CD4-positive, alpha-beta memory T cell (primary cell): ENCODE data around the gene EPN3. TPM values are rescaled to one million over a fixed set of nuclear protein-coding genes. Genes with fewer than 3 reads are reported as not detected.

Experiments used
- CTCF ChIA-PET: fragments of 350-600 bp; sonication (Branson Sonifier 250); formaldehyde crosslinking; loops from one replicate; lab custom pipeline; 2021; ENCODE audit warnings: inconsistent platforms; ENCODE audit not compliant: partially characterized antibody; lab: Charles Lee
- POLR2A ChIA-PET: fragments of 350-600 bp; sonication (Branson Sonifier 250); formaldehyde crosslinking; loops from one replicate; lab custom pipeline; 2021; ENCODE audit not compliant: partially characterized antibody; lab: Charles Lee
- DNase-seq, 5 donors: peaks; one replicate each; pipeline versions ENCODE4 v3.0.0 to v3.0.0-alpha.2; 2020 to 2022; ENCODE audit warnings: mixed read lengths in 1 of 5
- H3K27ac ChIP-seq: one replicate; pipeline ENCODE4 v1.7.0; 2013; ENCODE audit warnings: low read depth, low read length
- H3K27me3 ChIP-seq: 2 replicates; pipeline ENCODE4 v1.7.0; 2013; ENCODE audit warnings: mild to moderate bottlenecking, low read length, moderate library complexity; ENCODE audit not compliant: insufficient read depth
- H3K36me3 ChIP-seq: 2 replicates; pipeline ENCODE4 v1.7.0; 2013; ENCODE audit warnings: mild to moderate bottlenecking, low read length, moderate library complexity; ENCODE audit not compliant: insufficient read depth
- H3K4me1 ChIP-seq: 2 replicates; pipeline ENCODE4 v1.7.0; 2013; ENCODE audit warnings: mild to moderate bottlenecking, low read length, moderate library complexity; ENCODE audit not compliant: insufficient read depth
- H3K4me3 ChIP-seq, 2 donors: one replicate each; pipeline ENCODE4 v1.7.0; 2013; ENCODE audit warnings: low read length in 2 of 2, mild to moderate bottlenecking in 1 of 2
- H3K9me3 ChIP-seq, 2 donors: one replicate each; pipeline ENCODE4 v1.7.0; 2013; ENCODE audit warnings: low read length in 2 of 2, control low read depth in 1 of 2; ENCODE audit not compliant: control insufficient read depth in 1 of 2
- H3K27ac Mint-ChIP-seq, 7 donors: one replicate each; pipeline ENCODE4 v1.8.0; 2020 to 2021; ENCODE audit warnings: mixed read lengths in 7 of 7, mild to moderate bottlenecking in 6 of 7, inconsistent platforms in 3 of 7, moderate library complexity in 3 of 7
- H3K27me3 Mint-ChIP-seq, 2 donors: one replicate each; pipeline ENCODE4 v1.8.0; 2020 to 2021; ENCODE audit warnings: mixed read lengths in 2 of 2
- H3K36me3 Mint-ChIP-seq, 2 donors: one replicate each; pipeline ENCODE4 v1.8.0; 2020 to 2021; ENCODE audit warnings: mixed read lengths in 2 of 2, inconsistent platforms in 1 of 2, mild to moderate bottlenecking in 1 of 2
- H3K4me1 Mint-ChIP-seq, 4 donors: one replicate each; pipeline ENCODE4 v1.8.0; 2020 to 2021; ENCODE audit warnings: mixed read lengths in 4 of 4, mild to moderate bottlenecking in 1 of 4
- H3K4me3 Mint-ChIP-seq, 8 donors: one replicate each; pipeline ENCODE4 v1.8.0; 2020 to 2021; ENCODE audit warnings: mixed read lengths in 8 of 8, mild to moderate bottlenecking in 7 of 8, moderate library complexity in 6 of 8, inconsistent platforms in 3 of 8
- H3K9me3 Mint-ChIP-seq, 8 donors: one replicate each; pipeline ENCODE4 v1.8.0; 2020 to 2021; ENCODE audit warnings: mixed read lengths in 8 of 8, mild to moderate bottlenecking in 5 of 8, inconsistent platforms in 3 of 8, moderate library complexity in 1 of 8
- intact Hi-C: fragments of 100-400 bp; cut with micrococcal nuclease; formaldehyde crosslinking; loops from one replicate; pipeline ENCODE4 v1.15.1; 2023
- polyA plus RNA-seq, 2 donors: library from polyadenylated mRNA; unstranded; fragments of 300-500 nt; fragmentation: Illumina TruSeq; gene quantifications; one replicate each; pipeline ENCODE4 v1.2.3, GENCODE V29; 2021
- total RNA-seq, 2 experiments: library from RNA; stranded (reverse); gene quantifications; one replicate each; pipeline ENCODE4 v1.2.3, GENCODE V29; 2021

Gene EPN3
- total and polyA plus RNA-seq, 4 experiments from 2014 or later: not detected

DNA sequence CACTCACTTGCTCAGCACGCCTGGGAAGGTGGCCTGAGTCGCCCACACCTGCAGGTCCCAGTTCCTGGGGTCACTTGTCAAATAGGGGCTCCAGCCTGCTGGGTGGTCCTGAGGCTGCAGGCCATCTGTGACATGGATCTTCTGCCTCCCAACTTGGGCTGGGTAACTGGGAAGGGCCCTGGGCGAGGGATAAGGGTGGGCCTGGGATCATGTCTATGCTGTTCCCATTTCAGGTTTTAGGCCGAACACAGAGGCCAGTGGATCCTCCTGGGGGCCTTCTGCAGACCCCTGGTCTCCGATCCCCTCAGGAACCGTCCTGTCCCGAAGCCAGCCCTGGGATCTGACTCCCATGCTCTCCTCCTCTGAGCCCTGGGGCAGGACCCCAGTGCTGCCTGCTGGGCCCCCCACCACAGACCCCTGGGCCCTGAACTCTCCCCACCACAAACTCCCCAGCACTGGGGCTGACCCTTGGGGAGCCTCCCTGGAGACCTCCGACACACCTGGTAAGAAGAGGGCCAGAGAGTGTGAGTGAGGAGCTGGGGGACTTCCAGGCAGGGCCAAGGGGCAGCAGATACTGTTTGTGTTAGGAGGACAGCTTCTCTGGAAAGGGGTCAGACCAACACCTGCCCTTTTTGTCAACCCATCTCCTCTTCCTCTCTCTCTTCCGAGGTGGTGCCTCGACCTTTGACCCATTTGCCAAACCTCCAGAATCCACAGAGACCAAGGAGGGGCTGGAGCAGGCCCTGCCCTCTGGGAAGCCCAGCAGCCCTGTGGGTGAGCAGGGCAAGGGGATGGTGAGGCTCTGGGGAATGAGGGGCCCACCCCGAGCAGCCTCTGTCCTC lies 8.2 kb downstream of the EPN3 start:
- DNase-seq: no peak
- intact Hi-C loops: loop anchor here (5.0 kb wide), 2 partner anchors 33 to 167 kb away; partner anchors contain the start of genes ANKRD40 and MYCBPAP
- POLR2A ChIA-PET: interaction anchor here (1.0 to 1.7 kb wide), 3 partner anchors 9 to 326 kb away, joined by 4 to 8 read pairs (median 7); partner anchors contain the start of gene TOB1
- Histone ChIP-seq H3K4me1 (peaks cover 18% of the 10 kb centered on the region), H3K27ac (no peak overlapping the region), H3K27me3 (no peaks in the 10 kb centered on the region), H3K9me3 (no peaks in the 10 kb centered on the region), H3K4me3 (no peak overlapping the region), H3K36me3 (no peaks in the 10 kb centered on the region)
- CTCF ChIA-PET: interaction anchor here (1.1 to 1.4 kb wide), 3 partner anchors 21 to 312 kb away, joined by 3 read pairs; no protein-coding TSS in a partner anchor
- Mint-ChIP-seq H3K27ac (no peak overlapping the region), H3K9me3 (no peaks in the 10 kb centered on the region), H3K27me3 (peaks cover 0 to 3% of the 10 kb centered on the region in 2 donors), H3K4me1 (peaks cover 5 to 20% (median 12%) of the 10 kb centered on the region in 4 donors), H3K4me3 (peak overlapping the region in 4 of 8 donors; percentile 77 to 88 (median 86)), H3K36me3 (no peaks in the 10 kb centered on the region)

DNA sequence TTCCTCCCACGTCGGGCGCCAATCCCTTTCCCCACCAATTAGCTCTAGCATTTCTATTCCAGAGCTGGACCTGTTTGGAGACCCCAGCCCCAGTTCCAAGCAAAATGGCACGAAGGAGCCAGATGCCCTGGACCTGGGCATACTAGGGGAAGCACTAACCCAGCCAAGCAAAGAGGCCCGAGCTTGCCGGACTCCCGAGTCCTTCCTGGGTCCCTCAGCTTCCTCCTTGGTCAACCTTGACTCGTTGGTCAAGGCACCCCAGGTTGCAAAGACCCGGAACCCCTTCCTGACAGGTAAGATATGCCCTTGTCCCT lies 8.8 kb downstream of the EPN3 start:
- Histone ChIP-seq H3K27ac (peak overlapping the region; percentile 60), H3K27me3 (no peaks in the 10 kb centered on the region), H3K9me3 (no peaks in the 10 kb centered on the region), H3K36me3 (no peaks in the 10 kb centered on the region), H3K4me1 (peaks cover 18% of the 10 kb centered on the region), H3K4me3 (peak overlapping the region in 1 of 2 donors; percentile 51)
- H3K9me3 Mint-ChIP-seq: no peaks in the 10 kb centered on the region
- H3K27me3 Mint-ChIP-seq: peaks cover 0 to 3% of the 10 kb centered on the region in 2 donors
- intact Hi-C loops: loop anchor here (5.0 kb wide), 2 partner anchors 34 to 166 kb away; partner anchors contain the start of genes ANKRD40 and MYCBPAP
- ChIA-PET CTCF (interaction anchor here (1.1 to 1.4 kb wide), 4 partner anchors 20 to 311 kb away, joined by 3 to 7 read pairs (median 3); partner anchors contain the start of gene RSAD1), POLR2A (interaction anchor here (1.0 to 1.7 kb wide), 3 partner anchors 9 to 326 kb away, joined by 4 to 8 read pairs (median 7); partner anchors contain the start of gene TOB1)
- DNase-seq: no peak
- H3K4me1 Mint-ChIP-seq: peaks cover 5 to 20% (median 14%) of the 10 kb centered on the region in 4 donors
- peak overlapping the region in 1 of 7 donors; percentile 92 for H3K27ac Mint-ChIP-seq
- no peaks in the 10 kb centered on the region for H3K36me3 Mint-ChIP-seq
- H3K4me3 Mint-ChIP-seq: peak overlapping the region; percentile 62 to 88 (median 86)

DNA sequence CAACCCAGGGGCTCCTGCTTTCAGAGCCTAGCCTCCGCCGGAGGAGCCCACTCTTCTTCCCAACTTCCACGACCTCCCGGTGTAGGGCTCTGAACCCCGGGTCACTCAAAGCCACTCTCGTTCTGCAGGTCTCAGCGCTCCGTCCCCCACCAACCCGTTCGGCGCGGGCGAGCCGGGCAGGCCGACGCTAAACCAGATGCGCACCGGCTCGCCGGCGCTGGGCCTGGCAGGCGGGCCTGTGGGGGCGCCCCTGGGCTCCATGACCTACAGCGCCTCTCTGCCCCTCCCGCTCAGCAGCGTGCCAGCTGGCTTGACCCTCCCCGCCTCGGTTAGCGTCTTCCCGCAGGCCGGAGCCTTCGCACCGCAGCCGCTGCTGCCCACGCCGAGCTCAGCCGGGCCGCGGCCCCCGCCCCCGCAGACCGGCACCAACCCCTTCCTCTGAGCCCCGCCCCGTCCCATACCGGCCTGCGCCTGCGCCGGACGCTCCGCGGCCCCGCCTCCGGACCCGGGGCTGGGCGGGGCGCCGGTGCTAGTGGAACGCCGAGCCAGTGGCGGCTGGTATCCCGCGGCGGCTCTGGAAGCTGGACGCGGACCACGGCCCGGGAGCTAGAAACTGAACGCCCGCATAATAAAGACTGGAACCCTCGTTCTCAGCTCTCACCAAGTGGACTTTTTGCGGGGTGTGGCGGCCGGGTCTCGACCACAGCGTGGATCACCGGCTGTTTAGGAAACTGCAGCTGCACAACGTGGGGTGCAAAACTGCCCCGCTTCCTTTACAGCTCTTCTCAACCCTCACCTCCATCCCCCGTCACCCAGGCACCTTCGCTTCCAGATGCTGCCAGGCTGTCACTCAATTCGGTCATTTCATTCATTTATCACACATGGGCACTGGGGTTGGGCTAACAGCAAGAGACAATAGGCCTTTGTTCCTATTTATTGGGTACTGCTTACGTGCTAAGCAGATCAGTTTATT lies 9.5 kb downstream of the EPN3 start:
- no peaks in the 10 kb centered on the region for H3K36me3 Mint-ChIP-seq
- peak overlapping the region; percentile 17 to 93 (median 77) for H3K27ac Mint-ChIP-seq
- H3K4me1 Mint-ChIP-seq: peaks cover 8 to 24% (median 18%) of the 10 kb centered on the region in 4 donors
- H3K4me3 ChIP-seq: peak overlapping the region; percentile 45 to 51
- ChIA-PET CTCF (interaction anchor here (0.6 to 1.4 kb wide), 9 partner anchors 10 to 310 kb away, joined by 3 to 7 read pairs (median 3); partner anchors contain the start of gene RSAD1), POLR2A (interaction anchor here (0.6 to 1.7 kb wide), 6 partner anchors 8 to 580 kb away, joined by 3 to 8 read pairs (median 6); partner anchors contain the start of genes LRRC59 and TOB1)
- peak; percentile 74 to 86 (median 81) for DNase-seq
- H3K27me3 ChIP-seq: no peaks in the 10 kb centered on the region
- peaks cover 18% of the 10 kb centered on the region for H3K4me1 ChIP-seq
- no peaks in the 10 kb centered on the region for H3K9me3 Mint-ChIP-seq
- no peaks in the 10 kb centered on the region for H3K36me3 ChIP-seq
- no peaks in the 10 kb centered on the region for H3K9me3 ChIP-seq
- H3K4me3 Mint-ChIP-seq: peak overlapping the region; percentile 80 to 89 (median 86)
- H3K27ac ChIP-seq: peak overlapping the region; percentile 60
- H3K27me3 Mint-ChIP-seq: peaks cover 1 to 3% of the 10 kb centered on the region in 2 donors
- intact Hi-C loops: loop anchor here (1.0 to 5.0 kb wide), 3 partner anchors 35 to 165 kb away; partner anchors contain the start of genes ANKRD40, MYCBPAP and RSAD1

DNA sequence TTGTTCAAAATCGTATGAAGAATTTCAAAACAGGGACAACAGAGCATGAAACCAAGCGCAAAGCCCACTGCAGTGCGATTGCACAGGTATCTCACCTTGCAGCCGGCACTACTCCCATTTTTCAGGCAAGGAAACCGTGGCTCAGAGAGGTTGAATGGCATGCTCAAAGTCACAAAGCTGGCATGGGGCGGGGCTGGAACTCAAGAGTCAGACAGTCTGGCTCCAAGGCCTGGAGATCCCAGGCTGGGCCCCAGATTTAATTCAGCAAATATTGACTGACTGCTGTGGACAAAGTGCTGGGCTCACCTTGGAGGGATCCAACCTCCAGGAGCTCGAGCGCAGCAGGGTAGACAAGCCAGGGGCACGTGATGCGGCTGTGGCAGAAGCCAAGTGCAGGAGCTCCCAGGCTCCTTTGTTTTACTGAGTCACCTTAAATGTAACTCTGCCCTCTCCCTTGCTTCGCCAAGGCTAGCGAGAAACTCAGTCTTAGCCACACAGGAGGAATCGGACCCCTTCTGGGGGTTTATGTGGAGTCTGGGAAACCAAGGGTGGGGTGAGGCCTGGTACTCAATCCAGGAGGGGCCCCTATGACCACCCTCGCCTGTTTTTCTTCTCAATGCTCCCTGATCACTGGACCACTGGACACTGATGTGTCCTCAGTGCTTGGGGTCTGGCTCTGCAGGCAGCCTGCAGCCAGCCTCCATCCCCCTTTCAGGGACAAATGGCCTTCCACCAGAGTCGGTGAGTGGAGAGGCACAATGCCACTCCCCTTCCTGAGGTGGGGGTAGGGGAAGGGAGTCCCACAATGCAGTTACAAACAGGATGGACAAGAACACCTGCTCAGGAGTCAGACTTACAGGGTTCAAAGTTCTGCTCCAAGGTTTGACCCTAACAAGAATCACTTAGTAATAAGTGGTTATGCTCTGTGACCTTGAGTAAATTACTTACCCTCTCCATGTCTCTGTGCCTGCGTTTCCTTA lies 10.6 kb downstream of the EPN3 start:
- CTCF ChIA-PET: interaction anchor here (0.8 to 1.2 kb wide), 4 partner anchors 42 to 85 kb away, joined by 3 to 7 read pairs (median 4); partner anchors contain the start of gene RSAD1
- Histone ChIP-seq H3K27ac (no peak overlapping the region), H3K27me3 (no peaks in the 10 kb centered on the region), H3K4me3 (no peak overlapping the region), H3K36me3 (no peaks in the 10 kb centered on the region), H3K4me1 (peaks cover 26% of the 10 kb centered on the region), H3K9me3 (no peaks in the 10 kb centered on the region)
- Mint-ChIP-seq H3K9me3 (no peaks in the 10 kb centered on the region), H3K27me3 (peaks cover 1 to 3% of the 10 kb centered on the region in 2 donors), H3K4me1 (peaks cover 8 to 29% (median 20%) of the 10 kb centered on the region in 4 donors), H3K36me3 (no peaks in the 10 kb centered on the region), H3K27ac (peak overlapping the region in 3 of 7 donors; percentile 17 to 88 (median 29)), H3K4me3 (peak overlapping the region; percentile 80 to 89 (median 86))
- POLR2A ChIA-PET: interaction anchor here (1.5 kb wide), 1 partner anchor 17 kb away, joined by 7 read pairs; no protein-coding TSS in a partner anchor
- intact Hi-C loops: loop anchor here (1.0 to 5.0 kb wide), 3 partner anchors 36 to 164 kb away; partner anchors contain the start of genes ANKRD40, MYCBPAP and RSAD1
- no peak for DNase-seq

DNA sequence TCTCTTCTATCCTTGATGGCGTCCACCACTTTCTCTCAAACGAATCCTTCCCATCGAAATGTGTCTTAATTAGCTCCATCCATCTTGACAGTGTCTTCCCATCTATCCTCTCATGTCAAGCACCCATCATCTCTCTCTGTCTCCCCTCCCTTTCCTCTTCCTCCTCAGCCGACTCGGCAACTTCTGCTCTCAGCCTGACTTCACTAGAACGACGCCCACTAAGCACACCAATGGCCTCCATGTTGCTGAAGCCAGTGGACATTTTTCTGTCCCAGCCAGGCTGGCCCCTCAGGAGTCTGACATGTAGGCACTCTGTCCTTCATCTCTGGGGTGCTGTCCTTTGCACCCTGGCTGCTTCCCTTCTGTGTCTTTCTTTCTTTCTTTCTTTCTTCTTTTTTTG lies 12.0 kb downstream of the EPN3 start:
- Mint-ChIP-seq H3K9me3 (no peaks in the 10 kb centered on the region), H3K4me1 (peaks cover 8 to 29% (median 20%) of the 10 kb centered on the region in 4 donors), H3K27me3 (peaks cover 1 to 3% of the 10 kb centered on the region in 2 donors), H3K27ac (peak overlapping the region in 1 of 7 donors; percentile 61), H3K4me3 (peak overlapping the region in 3 of 8 donors; percentile 40 to 50 (median 46)), H3K36me3 (no peaks in the 10 kb centered on the region)
- Histone ChIP-seq H3K4me3 (no peak overlapping the region), H3K27ac (no peak overlapping the region), H3K27me3 (no peaks in the 10 kb centered on the region), H3K4me1 (peaks cover 26% of the 10 kb centered on the region), H3K36me3 (no peaks in the 10 kb centered on the region), H3K9me3 (no peaks in the 10 kb centered on the region)
- DNase-seq: no peak
- intact Hi-C loops: loop anchor here (5.0 kb wide), 2 partner anchors 37 to 163 kb away; partner anchors contain the start of genes ANKRD40 and MYCBPAP
- ChIA-PET POLR2A (no interaction called here), CTCF (interaction anchor here (4.5 kb wide), 1 partner anchor 82 kb away, joined by 22 read pairs; no protein-coding TSS in a partner anchor)
